IMR-90 (cell line): Measurements from ENCODE around the gene DNAH9. TPM values are rescaled to one million over a fixed set of nuclear protein-coding genes. Genes with fewer than 3 reads are reported as not detected.

Experiments used
- ATAC-seq: fragments of 200-7000 bp; cut with Tn5 transposase; 2 replicates; pipeline ENCODE4 v1.9.1; 2020; ENCODE audit warnings: low read depth, mild to moderate bottlenecking, moderate library complexity
- BruUV-seq: library from RNA; stranded (reverse); fragments of 400-500 nt; replicated peaks from 2 replicates; lab custom pipeline; 2021; lab: Mats Ljungman, UMichigan
- CTCF ChIA-PET: fragments of 300-600 bp; formaldehyde crosslinking; extraction: SDS; loops from one replicate; lab custom pipeline; 2021; ENCODE audit warnings: antibody characterized with exemption; lab: Yijun Ruan, JAX
- POLR2A ChIA-PET: fragments of 300-600 bp; sonication (Branson Sonifier 250); formaldehyde crosslinking; loops from one replicate; lab custom pipeline; 2022; ENCODE audit warnings: antibody characterized with exemption; ENCODE audit not compliant: unreplicated experiment; lab: Charles Lee
- DNase-seq: peaks from one replicate; pipeline ENCODE4 v3.0.0; 2013
- H2AFZ ChIP-seq: replicated peaks from 2 replicates; pipeline ENCODE3; 2013; ENCODE audit warnings: low read length, mild to moderate bottlenecking; ENCODE audit not compliant: poor library complexity
- H2AK5ac ChIP-seq: 2 replicates; pipeline ENCODE4 v1.6.1; 2013; ENCODE audit warnings: low read depth, low read length, inconsistent platforms
- H2AK9ac ChIP-seq: replicated peaks from 2 replicates; pipeline ENCODE3; 2013; ENCODE audit warnings: mild to moderate bottlenecking, low read depth, low read length, moderate library complexity; ENCODE audit not compliant: poor library complexity
- H2BK120ac ChIP-seq: 2 replicates; pipeline ENCODE4 v1.6.1; 2013; ENCODE audit warnings: low read depth, low read length, inconsistent platforms
- H2BK15ac ChIP-seq: 3 replicates; pipeline ENCODE4 v1.6.1; 2013; ENCODE audit warnings: low read depth, low read length, inconsistent platforms
- H2BK20ac ChIP-seq: 2 replicates; pipeline ENCODE4 v1.6.1; 2013; ENCODE audit warnings: low read depth, mild to moderate bottlenecking, inconsistent platforms, low read length, moderate library complexity
- H2BK5ac ChIP-seq: 2 replicates; pipeline ENCODE4 v1.6.1; 2013; ENCODE audit warnings: mild to moderate bottlenecking, low read depth, low read length, inconsistent platforms; ENCODE audit not compliant: poor library complexity, severe bottlenecking
- H3K14ac ChIP-seq: replicated peaks from 2 replicates; pipeline ENCODE4 v1.6.1; 2013; ENCODE audit warnings: low read depth, low read length, inconsistent platforms
- H3K18ac ChIP-seq: 2 replicates; pipeline ENCODE4 v1.6.1; 2013; ENCODE audit warnings: low read depth, low read length, control low read depth
- H3K23ac ChIP-seq: 2 replicates; pipeline ENCODE4 v1.6.1; 2013; ENCODE audit warnings: low read depth, low read length, inconsistent platforms
- H3K27ac ChIP-seq: 2 replicates; pipeline ENCODE4 v1.5.1; 2013; ENCODE audit warnings: mild to moderate bottlenecking, control low read depth, low read length; ENCODE audit not compliant: insufficient read depth
- H3K27me3 ChIP-seq: 2 replicates; pipeline ENCODE4 v1.6.1; 2013; ENCODE audit warnings: low read length; ENCODE audit not compliant: control insufficient read depth, insufficient read depth
- H3K36me3 ChIP-seq: 2 replicates; pipeline ENCODE4 v1.6.1; 2013; ENCODE audit warnings: low read length, mixed read lengths; ENCODE audit not compliant: control insufficient read depth, insufficient read depth
- H3K4ac ChIP-seq: 2 replicates; pipeline ENCODE4 v1.6.1; 2013; ENCODE audit warnings: low read depth, low read length, inconsistent platforms
- H3K4me1 ChIP-seq: 2 replicates; pipeline ENCODE4 v1.6.1; 2013; ENCODE audit warnings: low read length, mixed read lengths; ENCODE audit not compliant: control insufficient read depth, insufficient read depth
- H3K4me2 ChIP-seq: 2 replicates; pipeline ENCODE4 v1.6.1; 2013; ENCODE audit warnings: low read depth, mild to moderate bottlenecking, control low read depth, low read length, moderate library complexity
- H3K4me3 ChIP-seq: 2 replicates; pipeline ENCODE4 v1.5.1; 2013; ENCODE audit warnings: low read depth, mild to moderate bottlenecking, control low read depth, low read length, moderate library complexity; ENCODE audit not compliant: insufficient read depth
- H3K56ac ChIP-seq: 2 replicates; pipeline ENCODE4 v1.6.1; 2013; ENCODE audit warnings: low read length, inconsistent platforms; ENCODE audit not compliant: insufficient read depth; ENCODE audit errors: extremely low read depth
- H3K79me1 ChIP-seq, 2 experiments: 2 replicates each; pipeline ENCODE4 v1.6.1; 2013; ENCODE audit warnings: low read length in 2 of 2, inconsistent platforms in 1 of 2, low read depth in 1 of 2
- H3K9ac ChIP-seq: 2 replicates; pipeline ENCODE4 v1.6.1; 2013; ENCODE audit warnings: low read depth, low read length, control low read depth
- H3K9me1 ChIP-seq: 2 replicates; pipeline ENCODE4 v1.6.1; 2013; ENCODE audit warnings: low read length, inconsistent platforms; ENCODE audit not compliant: insufficient read depth
- H3K9me3 ChIP-seq: 2 replicates; pipeline ENCODE4 v1.6.1; 2013; ENCODE audit warnings: low read length; ENCODE audit not compliant: control insufficient read depth, insufficient read depth
- H4K20me1 ChIP-seq: 2 replicates; pipeline ENCODE4 v1.6.1; 2013; ENCODE audit warnings: low read length, inconsistent platforms; ENCODE audit not compliant: insufficient read depth
- H4K5ac ChIP-seq: 2 replicates; pipeline ENCODE4 v1.6.1; 2013; ENCODE audit warnings: mild to moderate bottlenecking, low read depth, low read length, control low read depth
- H4K8ac ChIP-seq, 2 experiments: 2 replicates each; pipeline ENCODE4 v1.6.1; 2013; ENCODE audit warnings: low read depth in 2 of 2, low read length in 2 of 2, control low read depth in 1 of 2, inconsistent platforms in 1 of 2
- H4K91ac ChIP-seq: 2 replicates; pipeline ENCODE4 v1.6.1; 2013; ENCODE audit warnings: low read depth, low read length, inconsistent platforms; ENCODE audit not compliant: insufficient read depth
- BHLHE40 ChIP-seq: fragments of 150-350 bp; IDR thresholded peaks from 2 replicates; pipeline ENCODE4 v1.6.1; 2016; ENCODE audit warnings: mild to moderate bottlenecking, low read depth, low read length
- CEBPB ChIP-seq: IDR thresholded peaks from 2 replicates; pipeline ENCODE4 v1.6.1; 2012; ENCODE audit warnings: low read depth, low read length, improper control_type of control experiment
- CHD1 ChIP-seq: IDR thresholded peaks from 2 replicates; pipeline ENCODE4 v1.6.1; 2012; ENCODE audit warnings: low read depth, low read length, improper control_type of control experiment
- ELK1 ChIP-seq: fragments of 150-350 bp; IDR thresholded peaks from 2 replicates; pipeline ENCODE4 v1.6.1; 2016; ENCODE audit warnings: low read depth, mild to moderate bottlenecking, low read length, moderate library complexity, borderline replicate concordance
- FOS ChIP-seq: fragments of 150-350 bp; IDR thresholded peaks from 2 replicates; pipeline ENCODE4 v1.6.1; 2016; ENCODE audit warnings: low read depth, low read length
- MAZ ChIP-seq: IDR thresholded peaks from 2 replicates; pipeline ENCODE4 v1.6.1; 2012; ENCODE audit warnings: low read depth, mild to moderate bottlenecking, low read length, improper control_type of control experiment, moderate library complexity, borderline replicate concordance
- MXI1 ChIP-seq: IDR thresholded peaks from 2 replicates; pipeline ENCODE4 v1.6.1; 2012; ENCODE audit warnings: low read depth, mild to moderate bottlenecking, low read length, moderate library complexity, borderline replicate concordance
- POLR2A ChIP-seq: IDR thresholded peaks from 2 replicates; pipeline ENCODE4 v1.6.1; 2012; ENCODE audit warnings: mild to moderate bottlenecking, low read depth, low read length
- RFX5 ChIP-seq: IDR thresholded peaks from 2 replicates; pipeline ENCODE4 v1.8.0; 2012; ENCODE audit warnings: low read depth, mild to moderate bottlenecking, low read length, moderate library complexity
- USF2 ChIP-seq: fragments of 150-350 bp; IDR thresholded peaks from 2 replicates; pipeline ENCODE4 v1.6.1; 2017; ENCODE audit warnings: mild to moderate bottlenecking, antibody characterized with exemption, low read length, low read depth
- WGBS, 2 experiments: methylation state at CpG; one replicate each; pipeline versions ENCODE4 v1.1.5 to v1.1.7; 2013; ENCODE audit warnings: missing lambda C conversion rate in 2 of 2; ENCODE audit not compliant: insufficient read length in 1 of 2; ENCODE audit errors: extremely low coverage in 2 of 2; 5-methylcytosine and 5-hydroxymethylcytosine counted together
- dilution Hi-C: fragments of 300-500 bp; cut with HindIII; formaldehyde crosslinking; loops from one replicate; pipeline ENCODE4 v1.14.3; 2018; ENCODE audit warnings: low sequenced_read_pairs; ENCODE audit not compliant: unreplicated experiment
- in situ Hi-C: fragments of 300-500 bp; cut with MboI; formaldehyde crosslinking; loops from 3 replicates; pipeline ENCODE4 v1.14.3; 2019; ENCODE audit warnings: low sequenced_read_pairs, inconsistent platforms, mixed read lengths
- intact Hi-C: fragments of 100-400 bp; cut with micrococcal nuclease; formaldehyde crosslinking; loops from 2 replicates; pipeline ENCODE4 v1.10.0; 2022
- polyA plus RNA-seq, 3 experiments: library from polyadenylated mRNA; depleted of rRNA; stranded (reverse); fragments of >200 nt; gene quantifications; 2 replicates each; pipeline ENCODE4 v1.2.3, GENCODE V29; 2012; ENCODE audit warnings: low replicate concordance in 1 of 3
- total RNA-seq: library from RNA; depleted of rRNA; stranded (reverse); fragments of >200 nt; gene quantifications from 2 replicates; pipeline ENCODE4 v1.2.3, GENCODE V29; 2012

Gene DNAH9
- total and polyA plus RNA-seq, 2 of the 4 experiments (the other 2 are of a cell fraction): not detected

GRCh38 chr17:11707586-11707985 lies 109.3 kb downstream of the DNAH9 start:
- H3K23ac ChIP-seq: no peak overlapping the region
- dilution Hi-C loops (no loop called here), in situ Hi-C loops (no loop called here), intact Hi-C loops (no loop called here)
- H3K18ac ChIP-seq: no peak overlapping the region
- DNase-seq (no peak), ATAC-seq (no peak)
- H2BK120ac ChIP-seq: no peak overlapping the region
- H4K5ac ChIP-seq: no peak overlapping the region
- no peaks in the 10 kb centered on the region for H3K79me1 ChIP-seq
- no peak overlapping the region for H3K14ac ChIP-seq
- no peak overlapping the region for H3K4ac ChIP-seq
- no peak overlapping the region for H3K9ac ChIP-seq
- H3K9me3 ChIP-seq: peaks cover 14% of the 10 kb centered on the region
- H3K9me1 ChIP-seq: no peaks in the 10 kb centered on the region
- H3K36me3 ChIP-seq: no peaks in the 10 kb centered on the region
- H4K20me1 ChIP-seq: no peaks in the 10 kb centered on the region
- ChIA-PET POLR2A (no interaction called here), CTCF (no interaction called here)
- H2AFZ ChIP-seq: no peak overlapping the region
- no peak overlapping the region for H2BK20ac ChIP-seq
- H3K27ac ChIP-seq: no peak overlapping the region
- TF ChIP-seq USF2 (no peak), FOS (no peak), BHLHE40 (no peak), RFX5 (no peak), MXI1 (no peak), CEBPB (no peak), CHD1 (no peak), POLR2A (no peak), MAZ (no peak), ELK1 (no peak)
- WGBS, 2 experiments: no CpG with 5 or more reads among the region's 4 CpGs
- no peak overlapping the region for H3K4me3 ChIP-seq
- H2AK5ac ChIP-seq: no peak overlapping the region
- no peak overlapping the region for H2BK5ac ChIP-seq
- no peaks in the 10 kb centered on the region for H3K4me1 ChIP-seq
- no peak overlapping the region for H2BK15ac ChIP-seq
- H4K91ac ChIP-seq: no peak overlapping the region
- H2AK9ac ChIP-seq: no peak overlapping the region
- no peak overlapping the region for H3K4me2 ChIP-seq
- H4K8ac ChIP-seq: no peak overlapping the region
- no TSS peak for BruUV-seq
- H3K56ac ChIP-seq: no peak overlapping the region
- no peaks in the 10 kb centered on the region for H3K27me3 ChIP-seq
